Uterus (tissue), 2 donors: Measurements from ENCODE around the gene PAPSS1.

ENCODE experiments used
- CTCF ChIP-seq, 4 experiments: fragments of 200-600 bp in 2 of 4; fragments of 450-650 bp in 2 of 4; sonication (generic) in 2 of 4; IDR thresholded peaks; one replicate each; pipeline ENCODE4 v1.5.1; 2016 to 2019; ENCODE audit warnings: antibody characterized with exemption in 4 of 4, mild to moderate bottlenecking in 2 of 4, moderate library complexity in 1 of 4
- POLR2A ChIP-seq, 2 donors: fragments of 450-650 bp; IDR thresholded peaks; one replicate each; pipeline ENCODE4 v1.6.1; 2016; ENCODE audit warnings: antibody characterized with exemption in 2 of 2, mild to moderate bottlenecking in 1 of 2, moderate library complexity in 1 of 2

GRCh38 chr4:107650251-107650650, 69.8 kb downstream of the PAPSS1 start:
- TF ChIP-seq CTCF (IDR thresholded peaks at IDR 0.05) (no peak), POLR2A (IDR thresholded peaks at IDR 0.05) (no peak)
